ENCODE measurements around the gene AIFM1. TPM values are rescaled to one million over a fixed set of nuclear protein-coding genes. Genes with fewer than 3 reads are reported as not detected.
"Not testable (repeated sequence)": the region's sequence is repeated elsewhere in the genome, so short reads cannot be mapped to it uniquely, and the experiment has no call there.

Gene AIFM1
- polyA plus RNA-seq, 3 donors = 88.2 to 93.3 (median 92.8) TPM

GRCh38 chrX:130121505-130121800, 44.2 kb downstream of the AIFM1 start:
- DNase-seq = no peak

DNA sequence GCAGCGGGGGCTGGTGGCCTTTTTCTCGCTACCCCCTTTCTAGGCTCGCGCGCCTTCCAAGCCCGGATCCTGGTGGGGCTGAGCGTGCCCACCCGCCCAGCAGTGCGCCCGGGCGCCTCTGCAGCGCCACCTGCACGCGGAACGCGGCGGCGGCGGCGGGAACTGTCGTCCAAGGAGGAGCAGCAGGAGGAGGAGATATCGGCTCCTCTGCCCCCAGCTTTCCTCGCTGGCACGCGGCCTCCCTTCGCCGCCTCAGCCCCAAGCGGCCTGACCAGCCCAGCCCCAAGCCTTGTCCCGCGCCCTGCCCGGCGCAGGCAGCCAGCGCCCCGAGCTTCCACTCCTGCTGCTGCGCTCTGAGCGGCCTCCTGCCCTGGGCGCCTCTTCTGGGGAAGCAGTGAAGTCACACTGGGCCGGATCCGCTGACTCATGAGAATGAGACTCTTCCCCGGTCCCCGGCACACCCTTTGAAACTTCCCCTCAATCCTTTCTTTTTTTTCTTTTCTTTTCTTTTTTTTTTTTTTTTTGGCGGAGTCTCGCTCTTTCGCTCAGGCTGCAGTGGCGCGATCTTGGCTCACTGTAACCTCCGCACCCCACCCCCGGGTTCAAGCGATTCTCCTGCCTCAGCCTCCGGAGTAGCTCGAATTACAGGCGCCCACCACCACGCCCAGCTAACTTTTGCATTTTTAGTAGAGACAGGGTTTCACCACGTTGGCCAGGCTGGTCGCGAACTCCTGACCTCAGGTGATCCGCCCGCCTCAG, 44.7 kb downstream of the AIFM1 start:
- no peak for DNase-seq

DNA sequence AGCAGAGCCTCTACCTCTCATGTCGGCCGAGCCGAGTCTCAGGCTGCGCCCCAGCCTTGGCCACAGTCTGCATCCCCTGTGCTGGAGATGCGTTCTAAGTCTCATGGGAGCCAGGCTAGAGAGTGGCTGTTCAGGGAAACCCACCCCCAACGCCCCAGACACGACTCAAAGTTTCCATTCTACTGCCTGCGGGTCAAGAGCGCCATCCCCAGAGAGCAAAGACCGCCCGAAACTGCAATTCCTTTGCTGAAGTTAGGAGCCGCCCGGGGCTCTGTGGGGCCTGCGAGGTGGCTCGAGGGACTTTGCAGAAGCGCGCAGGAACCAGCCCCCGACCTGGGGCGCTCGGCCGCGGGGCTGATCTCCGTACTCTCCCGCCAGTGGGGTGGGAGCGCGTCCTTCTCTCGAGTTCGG, 45.3 kb downstream of the AIFM1 start:
- no peak for DNase-seq

DNA sequence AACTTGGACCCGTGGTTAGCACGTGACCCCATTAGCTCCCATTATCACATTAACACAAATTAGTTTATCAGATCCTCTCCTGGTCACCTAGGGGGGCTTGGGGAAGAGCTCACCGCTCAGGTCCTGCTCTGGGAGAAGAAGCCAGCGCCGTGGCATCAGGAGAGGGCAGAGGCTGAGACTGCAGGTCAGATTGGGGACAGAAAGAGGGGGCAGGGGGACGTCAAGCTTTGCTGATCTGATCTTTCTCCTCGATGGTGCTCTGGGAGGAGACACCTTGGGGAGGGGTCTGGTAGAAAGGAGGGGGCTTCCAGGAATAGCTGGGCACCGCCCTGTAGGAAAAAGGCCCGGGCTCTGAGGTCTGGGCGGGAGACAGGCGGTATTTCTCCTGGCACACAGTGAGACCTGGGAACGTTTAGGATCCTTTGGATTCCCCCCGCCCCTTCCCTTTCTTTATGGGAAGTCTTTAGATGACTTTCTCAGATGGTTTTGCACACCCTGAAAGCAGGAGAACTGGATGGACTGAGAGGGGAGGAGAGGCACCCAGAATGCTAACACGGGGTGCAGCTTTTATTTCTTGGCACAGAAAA, 46.2 kb downstream of the AIFM1 start:
- DNase-seq = no peak

DNA sequence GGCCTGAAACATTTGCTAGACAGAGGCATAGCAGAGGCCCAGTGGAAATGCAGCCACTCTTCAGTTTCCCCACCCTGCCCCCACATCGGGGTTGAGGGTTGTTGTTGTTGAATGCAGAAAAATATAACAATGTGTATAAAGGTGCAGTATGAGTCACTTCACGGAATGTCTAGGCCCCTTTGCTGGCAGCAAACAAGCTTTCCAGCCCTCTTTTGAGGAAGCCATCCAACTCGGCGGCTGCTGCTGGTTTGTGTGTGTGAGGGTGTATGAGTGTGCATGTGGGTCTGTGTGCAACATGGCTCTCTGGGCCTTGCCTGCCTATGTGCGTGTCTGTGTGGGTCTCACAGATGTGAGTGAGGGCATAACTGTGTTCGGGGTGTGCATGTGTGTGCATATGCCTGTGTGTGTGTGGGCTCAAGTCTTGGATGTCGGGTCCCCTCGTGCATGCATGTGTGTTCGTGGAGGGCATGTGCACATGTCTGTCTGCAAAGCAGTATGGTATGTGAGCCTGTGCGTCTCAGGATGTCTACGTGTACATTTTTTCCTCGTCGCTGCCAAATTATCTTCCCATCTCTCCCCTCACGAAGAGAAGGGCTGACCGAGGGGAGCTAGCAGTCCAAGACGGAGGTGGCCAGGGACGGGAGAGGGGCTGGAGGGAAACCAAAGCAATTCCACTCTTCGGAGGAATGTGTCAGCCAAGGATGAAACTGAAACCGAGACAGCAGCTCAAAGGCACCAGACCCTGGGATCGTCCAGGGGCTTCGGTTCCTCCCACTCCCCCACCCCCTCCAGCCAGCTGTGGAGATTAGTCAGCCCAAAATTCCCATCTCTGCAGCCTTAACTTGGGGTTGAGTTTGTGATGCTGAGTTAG, 47.0 kb downstream of the AIFM1 start:
- no peak for DNase-seq

DNA sequence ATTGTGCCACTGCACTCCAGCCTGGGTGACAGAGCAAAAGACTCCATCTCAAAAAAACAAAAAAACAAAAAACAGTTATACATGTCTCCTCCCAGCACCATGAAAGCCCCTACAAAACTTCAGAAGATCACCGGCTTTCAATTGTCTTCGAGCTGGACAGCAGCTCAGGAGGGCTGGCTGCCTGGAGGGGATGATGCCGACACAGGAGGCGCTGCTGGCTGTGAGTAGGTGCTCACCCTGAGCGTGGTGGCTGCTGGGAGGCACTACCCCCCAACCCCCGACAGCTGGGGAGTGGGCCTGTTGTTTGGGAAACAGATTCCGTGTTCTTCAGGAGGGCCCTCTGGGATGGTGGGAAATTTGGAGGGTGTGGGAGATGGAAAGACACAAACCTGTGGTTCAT, 48.5 kb downstream of the AIFM1 start:
- DNase-seq = no peak

DNA sequence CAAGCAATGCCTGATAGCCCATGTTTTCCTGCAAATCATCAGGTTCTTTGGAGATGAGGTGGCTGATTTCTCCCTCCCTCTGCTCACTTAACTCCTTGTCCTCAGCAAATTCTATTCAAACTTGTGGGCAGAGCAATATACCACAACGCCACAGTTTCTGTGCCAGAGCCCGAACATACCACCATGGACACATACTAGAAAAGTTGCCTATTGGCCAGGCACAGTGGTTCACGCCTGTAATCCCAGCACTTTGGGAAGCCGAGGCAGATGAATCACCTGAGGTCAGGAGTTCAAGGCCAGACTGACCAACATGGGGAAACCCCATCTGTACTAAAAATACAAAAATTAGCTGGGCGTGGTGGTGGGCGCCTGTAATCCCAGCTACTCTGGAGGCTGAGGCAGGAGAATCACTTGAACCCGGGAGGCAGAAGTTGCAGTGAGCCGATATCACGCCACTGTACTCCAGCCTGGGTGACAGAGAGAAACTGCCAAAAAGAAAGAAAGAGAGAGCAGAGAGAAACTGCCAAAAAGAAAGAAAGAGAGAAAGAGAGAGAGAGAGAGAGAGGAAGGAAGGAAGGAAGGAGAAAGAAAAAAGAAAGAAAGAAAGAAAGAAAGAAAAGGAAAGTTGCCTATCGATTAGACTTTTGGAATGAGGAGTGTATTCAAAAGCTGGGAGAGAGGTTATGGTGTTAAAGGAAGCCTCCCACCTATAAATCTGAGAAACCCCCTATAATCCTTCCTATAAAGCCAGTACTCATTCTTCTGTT, 50.3 kb downstream of the AIFM1 start:
- DNase-seq = not testable (repeated sequence)

- DNase-seq = no peak
Measured at GRCh38 chrX:130114141-130114588, 51.5 kb downstream of the AIFM1 start.

- DNase-seq = no peak
Measured at GRCh38 chrX:130111220-130112154, 54.2 kb downstream of the AIFM1 start.

GRCh38 chrX:130110379-130111219, 55.0 kb downstream of the AIFM1 start, which contains the start of gene ELF4:
Gene ELF4, minus strand, starts transcription at chrX:130110497. Its CDS starts 29,167 bp downstream, at chrX:130081330.
- no peak for DNase-seq

- no peak for DNase-seq
Measured at GRCh38 chrX:130109429-130110378, 55.9 kb downstream of the AIFM1 start.

DNA sequence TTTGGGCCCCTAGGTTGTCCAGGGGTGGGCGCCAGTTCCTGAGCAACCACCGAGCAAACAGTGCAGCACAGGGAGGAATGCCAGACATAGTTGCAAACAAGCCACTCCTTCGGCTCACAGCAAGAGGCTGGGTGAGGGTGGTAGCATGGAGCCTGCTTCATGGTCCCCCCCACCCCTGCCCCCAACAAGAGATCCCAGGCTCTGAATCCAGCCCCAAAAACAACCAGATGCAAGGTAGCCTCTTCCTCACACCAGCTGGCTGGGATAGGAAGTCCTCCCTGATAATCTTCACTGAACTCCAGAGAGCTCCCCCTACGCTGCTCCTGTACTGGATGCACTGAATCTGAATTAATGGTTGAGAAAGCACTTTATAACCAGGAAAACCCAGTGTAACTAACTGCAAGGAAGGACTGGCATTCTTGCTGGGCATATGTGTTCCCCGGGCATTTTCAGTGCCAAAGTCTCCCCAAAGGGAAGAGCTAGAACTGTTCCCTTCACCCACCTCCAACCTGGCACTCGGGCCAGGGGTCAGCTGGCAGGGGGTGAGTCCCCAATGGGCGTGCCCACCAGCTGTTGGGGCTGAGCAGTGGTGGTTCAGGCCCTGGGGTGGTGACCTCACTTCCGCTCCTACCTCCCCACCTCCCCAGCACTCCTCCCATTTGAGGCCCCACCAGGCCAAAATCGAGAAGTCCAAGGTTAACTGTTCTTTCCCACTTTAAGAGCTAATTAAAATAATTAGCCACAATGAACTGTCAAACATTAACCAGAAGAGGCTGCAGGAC, 56.8 kb downstream of the AIFM1 start:
- DNase-seq = no peak

DNA sequence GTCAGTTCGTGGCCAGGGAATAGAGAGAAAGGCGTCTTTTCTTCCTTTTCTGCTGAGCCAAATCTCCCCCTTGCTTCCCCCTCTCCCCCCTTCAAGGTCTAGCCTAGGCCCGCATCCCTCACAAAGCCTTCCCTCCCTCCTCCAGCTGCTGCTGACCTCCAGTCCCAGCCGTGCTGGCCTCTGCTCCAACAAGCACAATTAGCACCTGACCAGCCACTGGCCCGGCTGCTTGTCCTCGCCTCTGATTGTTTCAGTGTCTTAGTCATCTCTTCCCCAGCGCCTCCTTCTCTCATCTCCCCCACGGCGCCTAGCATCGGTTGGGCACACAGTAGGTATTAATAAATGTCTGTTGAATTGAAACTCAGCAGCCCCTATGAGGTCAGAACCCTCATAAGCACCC, 59.6 kb downstream of the AIFM1 start:
- no peak for DNase-seq

GRCh38 chrX:130105244-130105643, 60.4 kb downstream of the AIFM1 start:
- DNase-seq = no peak

DNA sequence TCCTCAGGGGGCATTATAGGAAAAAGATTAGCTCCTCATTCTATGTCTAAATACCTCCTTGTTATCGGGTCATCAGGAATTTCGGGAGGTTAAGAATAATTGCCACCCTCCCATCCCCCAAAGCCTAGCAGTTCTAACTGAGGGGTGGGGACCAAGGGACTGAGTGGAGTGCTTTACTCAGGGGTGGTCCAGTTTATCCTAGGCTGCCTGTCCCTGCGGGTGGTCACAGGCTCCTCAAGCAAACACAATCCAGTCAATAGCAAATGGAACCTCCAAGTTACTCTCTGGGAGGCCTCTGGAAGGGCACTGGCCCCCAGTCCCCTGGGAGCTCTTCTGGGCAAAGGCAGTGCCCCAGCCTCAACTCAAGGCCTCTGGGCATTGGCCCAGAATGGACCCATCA, 62.0 kb downstream of the AIFM1 start:
- DNase-seq = no peak

DNA sequence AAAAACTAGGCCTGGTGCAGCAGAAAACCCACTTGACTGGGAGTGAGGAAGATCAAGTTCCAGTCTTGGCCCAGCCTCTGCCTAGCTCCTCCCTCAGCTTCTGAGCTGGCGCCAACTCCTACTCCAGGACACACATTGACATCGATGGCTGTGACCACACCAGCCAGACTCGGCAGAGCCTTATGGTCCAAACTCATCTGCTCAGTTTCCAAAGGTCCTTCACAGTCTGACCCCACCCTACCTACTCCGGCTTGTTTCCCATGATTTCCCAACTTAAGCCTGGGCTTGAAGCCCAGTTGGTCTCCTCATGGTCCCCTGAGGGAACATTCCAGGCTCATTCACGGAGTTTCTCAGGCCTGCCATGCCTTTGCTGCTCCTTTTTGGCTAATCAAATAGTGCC, 65.5 kb downstream of the AIFM1 start:
- DNase-seq = no peak

GRCh38 chrX:130098210-130098552, 67.5 kb downstream of the AIFM1 start:
- DNase-seq = no peak

Data from renal pelvis (tissue), 4 donors.